Right lung (tissue), 10 donors: Measurements from ENCODE around the gene NIFK. TPM values are rescaled to one million over a fixed set of nuclear protein-coding genes. Genes with fewer than 3 reads are reported as not detected.
A peak's percentile ranks its signal among the peaks of the same experiment; 100 is the strongest.

Source experiments
- DNase-seq, 2 donors: peaks; one replicate each; pipeline ENCODE4 v3.0.0-alpha.2; 2013
- long read RNA-seq, 8 donors: transcript quantifications; one replicate each; lab custom pipeline, GENCODE V29; 2026
- polyA plus RNA-seq, 5 donors: library from polyadenylated mRNA; unstranded; fragments of 120-200 nt; gene quantifications; one replicate each; pipeline versions ENCODE4 v1.2.1 to v1.2.3, GENCODE V29; 2013; ENCODE audit warnings: inconsistent platforms in 1 of 5, low replicate concordance in 1 of 5; ENCODE audit not compliant: insufficient read length in 5 of 5, insufficient read depth in 1 of 5

The NIFK gene
- polyA plus RNA-seq: 10 to 100 TPM; 66.2 to 75.4 (median 67.6) TPM
- long read RNA-seq, donor 1, transcript NIFK-205 (4 exons, 1,096 nt): minor isoform, 16 of 41 reads
- long read RNA-seq, donor 1, transcript NIFK-201 (7 exons, 1,734 nt): major isoform, 21 of 41 reads
- long read RNA-seq, donor 1, partial matches to known transcripts: 0 of 41 reads
- long read RNA-seq, donor 1, other reads (novel, unspliced or antisense): 0 of 41 reads
- long read RNA-seq, donor 2, transcript NIFK-205 (4 exons, 1,096 nt): minor isoform, 5 of 25 reads
- long read RNA-seq, donor 2, transcript NIFK-201 (7 exons, 1,734 nt): major isoform, 15 of 25 reads
- long read RNA-seq, donor 2, partial matches to known transcripts: 0 of 25 reads
- long read RNA-seq, donor 2, other reads (novel, unspliced or antisense): 5 of 25 reads
- long read RNA-seq, donor 3, transcript NIFK-201 (7 exons, 1,734 nt): major isoform, 18 of 30 reads
- long read RNA-seq, donor 3, transcript NIFK-205 (4 exons, 1,096 nt): minor isoform, 7 of 30 reads
- long read RNA-seq, donor 3, partial matches to known transcripts: 0 of 30 reads
- long read RNA-seq, donor 3, other reads (novel, unspliced or antisense): 0 of 30 reads
- long read RNA-seq, donor 4, transcript NIFK-205 (4 exons, 1,096 nt): minor isoform, 10 of 27 reads
- long read RNA-seq, donor 4, transcript NIFK-201 (7 exons, 1,734 nt): major isoform, 11 of 27 reads
- long read RNA-seq, donor 4, partial matches to known transcripts: 0 of 27 reads
- long read RNA-seq, donor 4, other reads (novel, unspliced or antisense): 0 of 27 reads
- long read RNA-seq, donor 5, transcript NIFK-201 (7 exons, 1,734 nt): major isoform, 40 of 383 reads
- long read RNA-seq, donor 5, transcript NIFK-205 (4 exons, 1,096 nt): minor isoform, 15 of 383 reads
- long read RNA-seq, donor 5, partial matches to known transcripts: 251 of 383 reads
- long read RNA-seq, donor 5, other reads (novel, unspliced or antisense): 70 of 383 reads
- long read RNA-seq, donor 6, transcript NIFK-201 (7 exons, 1,734 nt): major isoform, 38 of 47 reads
- long read RNA-seq, donor 6, partial matches to known transcripts: 0 of 47 reads
- long read RNA-seq, donor 6, other reads (novel, unspliced or antisense): 0 of 47 reads
- long read RNA-seq, donor 7, transcript NIFK-201 (7 exons, 1,734 nt): major isoform, 21 of 27 reads
- long read RNA-seq, donor 7, partial matches to known transcripts: 0 of 27 reads
- long read RNA-seq, donor 7, other reads (novel, unspliced or antisense): 0 of 27 reads
- long read RNA-seq, donor 8, transcript NIFK-201 (7 exons, 1,734 nt): major isoform, 13 of 19 reads
- long read RNA-seq, donor 8, partial matches to known transcripts: 0 of 19 reads
- long read RNA-seq, donor 8, other reads (novel, unspliced or antisense): 0 of 19 reads

- DNase-seq: peak; percentile 97 to 98
Observed at GRCh38 chr2:121736462-121737336, at the start of gene NIFK. NIFK (minus strand) TSS chr2:121736875; CDS start chr2:121736850, 25 bp downstream.

- DNase-seq: no peak
Observed at GRCh38 chr2:121783180-121783579, 46.5 kb upstream of the NIFK start.

GRCh38 chr2:121778741-121779487 lies 42.2 kb upstream of the NIFK start:
- no peak for DNase-seq

- DNase-seq: no peak
Observed at GRCh38 chr2:121777699-121778058, 41.0 kb upstream of the NIFK start.

- DNase-seq: no peak
Observed at GRCh38 chr2:121776885-121777698, 40.4 kb upstream of the NIFK start.

GRCh38 chr2:121776361-121776760 lies 39.7 kb upstream of the NIFK start:
- DNase-seq: no peak

GRCh38 chr2:121774235-121774634 lies 37.6 kb upstream of the NIFK start:
- no peak for DNase-seq

- DNase-seq: peak in 1 of 2 donors; percentile 27
Observed at GRCh38 chr2:121771976-121772742, 35.5 kb upstream of the NIFK start.

- DNase-seq: no peak
Observed at GRCh38 chr2:121768143-121768755, 31.6 kb upstream of the NIFK start.

- no peak for DNase-seq
Observed at GRCh38 chr2:121766624-121767023, 29.9 kb upstream of the NIFK start.

GRCh38 chr2:121764681-121765228 lies 28.1 kb upstream of the NIFK start:
- DNase-seq: no peak

GRCh38 chr2:121755237-121756111 lies 18.8 kb upstream of the NIFK start, which contains the start of gene TSN:
TSN (plus strand) TSS chr2:121755651; CDS start chr2:121755780, 129 bp downstream.
- peak; percentile 98 to 99 for DNase-seq

- no peak for DNase-seq
Observed at GRCh38 chr2:121754851-121755236, 18.2 kb upstream of the NIFK start.

- no peak for DNase-seq
Observed at GRCh38 chr2:121748202-121748601, 11.5 kb upstream of the NIFK start.

- no peak for DNase-seq
Observed at GRCh38 chr2:121746071-121746578, 9.4 kb upstream of the NIFK start.

- no peak for DNase-seq
Observed at GRCh38 chr2:121741450-121741849, 4.8 kb upstream of the NIFK start.
